AG09319 (cell line): ENCODE measurements around the gene CTNND2.
"Not testable (repeated sequence)": the region's sequence is repeated elsewhere in the genome, so short reads cannot be mapped to it uniquely, and the experiment has no call there.

ENCODE experiments used
- DNase-seq: peaks from one replicate; pipeline ENCODE4 v3.0.0-alpha.2; 2010; ENCODE audit warnings: low read depth; ENCODE audit errors: extremely low read depth
- CTCF ChIP-seq: IDR thresholded peaks from 2 replicates; pipeline ENCODE4 v1.5.1; 2011; ENCODE audit warnings: low read depth, mild to moderate bottlenecking, inconsistent platforms, low read length, moderate library complexity

The CTNND2 gene

GRCh38 chr5:11852717-11853087, 51.5 kb downstream of the CTNND2 start:
- DNase-seq, result no peak
- no peak for TF ChIP-seq CTCF

GRCh38 chr5:11851965-11852716, 52.1 kb downstream of the CTNND2 start:
- DNase-seq, result no peak
- TF ChIP-seq CTCF, result no peak

GRCh38 chr5:11851416-11851815, 52.8 kb downstream of the CTNND2 start:
- DNase-seq, result no peak
- no peak for TF ChIP-seq CTCF

- DNase-seq, result not testable (repeated sequence)
Observed at GRCh38 chr5:11828566-11828965, 75.7 kb downstream of the CTNND2 start.

GRCh38 chr5:11822598-11822997, 81.6 kb downstream of the CTNND2 start:
- TF ChIP-seq CTCF, result no peak
- no peak for DNase-seq

- no peak for TF ChIP-seq CTCF
- no peak for DNase-seq
Observed at GRCh38 chr5:11815916-11816315, 88.3 kb downstream of the CTNND2 start.

- no peak for TF ChIP-seq CTCF
Observed at GRCh38 chr5:11815481-11815880, 88.8 kb downstream of the CTNND2 start.

GRCh38 chr5:11814373-11814772, 89.9 kb downstream of the CTNND2 start:
- no peak for DNase-seq
- no peak for TF ChIP-seq CTCF

More at GRCh38 chr5:11815481-11815880, 88.8 kb downstream of the CTNND2 start:
- DNase-seq, result no peak
